Upper lobe of right lung (tissue), 1 donor: Measurements from ENCODE around the gene ZNF26. TPM values are rescaled to one million over a fixed set of nuclear protein-coding genes. Genes with fewer than 3 reads are reported as not detected.
"Not testable (repeated sequence)": the region's sequence is repeated elsewhere in the genome, so short reads cannot be mapped to it uniquely, and the experiment has no call there.

Experiments used
- ATAC-seq: fragments of 200-7000 bp; cut with Tn5 transposase; one replicate; pipeline ENCODE4 v1.9.1; 2020; ENCODE audit warnings: mild to moderate bottlenecking, moderate library complexity
- DNase-seq: peaks from one replicate; pipeline ENCODE4 v3.0.0-alpha.2; 2020
- H3K27ac ChIP-seq: fragments of 200-600 bp; one replicate; pipeline ENCODE4 v1.8.0; 2022
- H3K27me3 ChIP-seq: fragments of 200-600 bp; one replicate; pipeline ENCODE4 v1.8.0; 2022; ENCODE audit warnings: mild to moderate bottlenecking
- H3K36me3 ChIP-seq: fragments of 200-600 bp; one replicate; pipeline ENCODE4 v1.8.0; 2022
- H3K4me1 ChIP-seq: fragments of 200-600 bp; one replicate; pipeline ENCODE4 v1.8.0; 2022
- H3K4me3 ChIP-seq: fragments of 200-600 bp; one replicate; pipeline ENCODE4 v1.8.0; 2022; ENCODE audit warnings: mild to moderate bottlenecking
- H3K9me3 ChIP-seq: fragments of 200-600 bp; one replicate; pipeline ENCODE4 v1.8.0; 2022
- intact Hi-C: fragments of 100-400 bp; cut with DNase I; formaldehyde crosslinking; loops from one replicate; pipeline ENCODE4 v1.11.0; 2022
- total RNA-seq: library from RNA; stranded (reverse); fragmentation: NEBNext Ultra II Directional; extraction: Animal tissue kit (Norgen Biotek cat#: 25700); gene quantifications from one replicate; pipeline ENCODE4 v1.2.1, GENCODE V29; 2021
- TF ChIP-seq, protein P1 (sequence below): fragments of 200-600 bp; IDR thresholded peaks from one replicate; pipeline ENCODE4 v1.8.0; 2022; ENCODE audit warnings: antibody characterized with exemption
- donor health status: DM: no; HTN: yes; CAD: no; lungs with severe emphysema.

The ZNF26 gene
- total RNA-seq, 1 donor from 2014 or later, result 11.4 TPM

DNA sequence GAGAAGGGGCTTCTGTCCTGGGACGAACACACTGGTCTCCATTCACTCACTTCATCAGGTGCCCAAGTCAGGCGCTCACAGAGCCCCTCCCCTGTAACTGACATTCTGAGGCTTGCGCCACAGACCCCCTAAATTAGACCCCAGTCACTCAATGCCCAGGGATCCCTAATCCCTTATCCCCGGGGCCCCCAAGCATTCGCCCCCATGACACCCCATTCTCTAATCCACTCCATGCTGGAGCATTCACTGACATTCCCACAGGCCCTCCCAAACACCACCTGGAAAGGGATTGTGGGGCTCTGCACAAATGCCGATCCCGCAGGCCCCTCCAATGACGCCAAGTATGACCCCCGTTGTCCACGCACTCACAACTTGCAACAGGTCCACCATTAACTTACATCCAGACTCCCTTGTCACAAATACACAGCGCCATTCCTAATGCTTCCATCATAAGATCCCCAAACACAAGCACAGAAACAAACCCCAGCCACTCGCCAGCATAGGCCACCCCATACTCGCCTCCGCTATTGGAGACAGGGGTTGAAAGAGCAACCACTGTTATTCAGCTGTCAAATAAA, 31.6 kb upstream of the ZNF26 start:
- Histone ChIP-seq H3K4me1 (peaks cover 14% of the 10 kb centered on the region), H3K27me3 (no peaks in the 10 kb centered on the region), H3K4me3 (peak overlapping the region; percentile 80), H3K27ac (no peak overlapping the region), H3K36me3 (no peaks in the 10 kb centered on the region), H3K9me3 (peaks cover 7% of the 10 kb centered on the region)
- TF ChIP-seq, protein P1, sequence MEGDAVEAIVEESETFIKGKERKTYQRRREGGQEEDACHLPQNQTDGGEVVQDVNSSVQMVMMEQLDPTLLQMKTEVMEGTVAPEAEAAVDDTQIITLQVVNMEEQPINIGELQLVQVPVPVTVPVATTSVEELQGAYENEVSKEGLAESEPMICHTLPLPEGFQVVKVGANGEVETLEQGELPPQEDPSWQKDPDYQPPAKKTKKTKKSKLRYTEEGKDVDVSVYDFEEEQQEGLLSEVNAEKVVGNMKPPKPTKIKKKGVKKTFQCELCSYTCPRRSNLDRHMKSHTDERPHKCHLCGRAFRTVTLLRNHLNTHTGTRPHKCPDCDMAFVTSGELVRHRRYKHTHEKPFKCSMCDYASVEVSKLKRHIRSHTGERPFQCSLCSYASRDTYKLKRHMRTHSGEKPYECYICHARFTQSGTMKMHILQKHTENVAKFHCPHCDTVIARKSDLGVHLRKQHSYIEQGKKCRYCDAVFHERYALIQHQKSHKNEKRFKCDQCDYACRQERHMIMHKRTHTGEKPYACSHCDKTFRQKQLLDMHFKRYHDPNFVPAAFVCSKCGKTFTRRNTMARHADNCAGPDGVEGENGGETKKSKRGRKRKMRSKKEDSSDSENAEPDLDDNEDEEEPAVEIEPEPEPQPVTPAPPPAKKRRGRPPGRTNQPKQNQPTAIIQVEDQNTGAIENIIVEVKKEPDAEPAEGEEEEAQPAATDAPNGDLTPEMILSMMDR, result no peak
- ATAC-seq (no peak), DNase-seq (no peak)
- intact Hi-C loops, result no loop called here

DNA sequence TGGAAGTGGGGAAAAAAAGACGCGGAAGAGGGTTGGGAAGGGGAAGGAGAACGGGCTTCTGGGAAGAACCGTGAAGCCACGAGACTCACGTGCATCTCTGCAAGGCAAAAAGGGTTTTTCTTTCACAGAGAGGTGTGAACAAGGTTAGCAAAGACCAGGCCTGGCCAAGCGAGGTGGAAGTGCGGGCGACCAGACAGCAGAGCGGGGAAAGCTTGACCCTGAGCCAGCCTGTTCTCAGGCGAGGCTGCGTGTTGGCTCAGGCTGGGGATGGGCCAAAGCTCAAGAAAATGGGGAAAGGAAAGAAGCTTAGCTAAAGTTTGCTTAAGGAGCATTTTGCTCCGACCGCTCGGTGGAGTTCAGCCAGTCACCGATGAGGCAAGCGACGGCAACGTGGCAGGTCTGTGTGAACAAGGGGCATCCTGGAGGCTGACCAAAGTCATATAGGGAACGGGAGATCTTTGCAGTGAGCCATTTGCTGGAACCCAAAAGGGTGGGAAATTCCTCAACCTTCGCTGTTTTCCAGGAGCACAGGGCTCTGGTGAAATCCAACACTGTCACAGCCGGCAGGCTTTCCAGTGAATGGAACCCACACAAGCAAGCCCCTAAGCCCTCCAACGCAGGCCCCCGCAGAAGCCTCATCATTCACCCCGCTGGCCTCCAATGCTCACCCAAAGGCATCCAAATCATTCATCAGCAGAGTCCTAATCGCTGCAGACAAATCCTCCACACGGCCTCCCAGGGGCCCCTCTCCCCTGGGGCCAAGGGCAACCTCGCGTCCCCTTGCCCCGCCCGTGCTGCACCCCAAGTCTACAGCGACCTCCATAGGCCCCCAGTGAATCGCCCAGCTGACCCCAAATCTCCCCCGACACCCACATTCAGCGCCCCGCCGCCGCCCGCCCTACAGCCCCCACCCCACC, 30.8 kb upstream of the ZNF26 start:
- no peaks in the 10 kb centered on the region for H3K9me3 ChIP-seq

DNA sequence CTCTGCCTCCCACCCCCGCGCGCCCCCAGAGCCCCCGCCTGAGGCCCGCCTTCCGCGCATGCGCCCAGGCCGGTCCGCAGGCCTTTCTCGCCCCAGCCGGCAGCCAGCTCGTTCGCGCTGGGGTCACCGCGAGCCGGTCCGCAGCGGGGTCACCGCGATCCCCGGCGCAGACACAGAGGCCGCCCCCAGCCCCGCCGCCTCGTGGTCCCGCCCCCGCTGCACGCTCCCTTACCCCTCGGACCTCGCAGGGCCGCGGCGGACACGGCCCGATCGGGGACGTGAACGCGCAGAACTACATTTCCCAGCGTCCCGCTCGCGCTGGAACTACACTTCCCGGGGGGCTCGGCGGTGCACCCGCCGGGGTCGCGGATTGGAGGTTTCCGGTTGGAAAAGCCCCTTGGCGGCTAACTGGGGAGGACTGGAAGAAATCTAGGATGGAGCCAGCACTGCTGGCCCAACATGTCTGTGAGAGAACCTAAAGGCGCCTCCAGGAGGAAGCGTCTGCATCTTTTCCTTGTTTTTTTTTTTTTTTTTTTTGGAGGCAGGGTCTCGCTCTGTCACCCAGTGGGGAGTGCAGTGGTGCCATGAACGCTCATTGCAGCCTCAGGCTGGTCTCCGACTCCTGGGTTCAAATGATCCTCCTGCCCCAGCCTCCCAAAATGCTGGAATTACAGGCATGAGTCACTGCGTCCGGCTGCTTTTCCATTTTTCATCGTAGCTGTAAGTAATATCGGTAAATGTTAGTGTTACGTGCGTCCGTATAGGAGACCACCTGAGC, 30.0 kb upstream of the ZNF26 start, which contains the start of gene ZNF605:
ZNF605 (minus strand) TSS at position 296 of the 778 bp plus-strand sequence. CDS start 10,671 bp downstream, outside the sequence.
- H3K36me3 ChIP-seq, result no peaks in the 10 kb centered on the region
- H3K27ac ChIP-seq, result peak within 1 kb of the TSS; percentile 96
- peak; percentile 97 for ATAC-seq
- TF ChIP-seq, protein P1, result no peak
- peaks cover 14% of the 10 kb centered on the region for H3K4me1 ChIP-seq
- DNase-seq, result peak; percentile 95
- H3K9me3 ChIP-seq, result no peaks in the 10 kb centered on the region
- peak within 1 kb of the TSS; percentile 80 for H3K4me3 ChIP-seq
- intact Hi-C loops, result no loop called here
- no peaks in the 10 kb centered on the region for H3K27me3 ChIP-seq

More for the DNA sequence above, 30.8 kb upstream of the ZNF26 start:
- intact Hi-C loops, result no loop called here
- H3K27ac ChIP-seq, result peak overlapping the region; percentile 96
- DNase-seq, result peak; percentile 72
- TF ChIP-seq, protein P1, result no peak
- no peaks in the 10 kb centered on the region for H3K36me3 ChIP-seq
- H3K27me3 ChIP-seq, result no peaks in the 10 kb centered on the region
- peak overlapping the region; percentile 80 for H3K4me3 ChIP-seq
- H3K4me1 ChIP-seq, result peaks cover 14% of the 10 kb centered on the region
- peak; percentile 12 for ATAC-seq

DNA sequence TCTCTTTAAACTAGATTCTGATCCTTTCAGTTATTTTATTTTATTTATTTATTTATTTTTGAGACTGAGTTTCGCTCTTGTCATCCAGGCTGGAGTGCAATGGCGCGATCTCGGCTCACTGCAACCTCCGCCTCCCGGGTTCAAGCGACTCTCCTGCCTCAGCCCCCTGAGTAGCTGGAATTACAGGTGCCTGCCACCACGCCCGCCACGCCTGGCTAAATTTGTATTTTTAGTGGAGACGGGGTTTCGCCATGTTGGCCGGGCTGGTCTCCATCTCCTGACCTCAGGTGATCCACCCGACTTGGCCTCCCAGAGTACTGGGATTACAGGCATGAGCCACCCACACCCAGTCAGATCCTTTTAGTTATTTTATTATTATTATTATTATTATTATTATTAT, 24.4 kb upstream of the ZNF26 start:
- H3K4me3 ChIP-seq, H3K9me3 ChIP-seq, H3K4me1 ChIP-seq, intact Hi-C loops, H3K27me3 ChIP-seq, DNase-seq, ATAC-seq, H3K36me3 ChIP-seq, H3K27ac ChIP-seq: not testable (repeated sequence)

DNA sequence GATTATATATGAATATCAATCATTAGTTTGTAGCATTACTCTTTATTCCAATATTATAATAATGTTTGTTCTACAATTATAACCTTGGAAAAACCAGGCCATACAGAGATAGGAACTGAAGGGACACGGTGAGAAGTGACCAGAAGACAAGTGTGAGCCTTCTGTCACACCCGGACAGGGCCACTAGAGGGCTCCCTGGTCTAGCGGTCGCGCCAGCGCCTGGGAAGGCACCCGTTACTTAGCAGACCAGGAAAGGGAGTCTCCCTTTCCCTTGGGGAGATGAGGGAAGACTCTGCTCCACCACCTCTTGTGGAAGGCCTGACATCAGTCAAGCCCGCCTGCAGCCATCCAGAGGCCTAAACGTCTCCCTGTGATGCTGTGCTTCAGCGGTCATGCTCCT, 22.2 kb upstream of the ZNF26 start:
- H3K27me3 ChIP-seq, H3K36me3 ChIP-seq, intact Hi-C loops, ATAC-seq, H3K27ac ChIP-seq, DNase-seq, H3K4me1 ChIP-seq, H3K9me3 ChIP-seq, H3K4me3 ChIP-seq: not testable (repeated sequence)
- TF ChIP-seq, protein P1, result peak; percentile 46
